A673 (cell line): ENCODE measurements around the gene GRIP1. TPM values are rescaled to one million over a fixed set of nuclear protein-coding genes. Genes with fewer than 3 reads are reported as not detected.

Experiments
- BruUV-seq: library from RNA; stranded (reverse); fragments of 400-500 nt; replicated peaks from 2 replicates; lab custom pipeline; 2021; lab: Mats Ljungman, UMichigan
- CTCF ChIA-PET: fragments of 300-600 bp; sonication (Branson Sonifier 250); formaldehyde crosslinking; loops from one replicate; lab custom pipeline; 2022; ENCODE audit warnings: antibody characterized with exemption; lab: Charles Lee
- POLR2A ChIA-PET: fragments of 300-600 bp; sonication (Branson Sonifier 250); formaldehyde crosslinking; loops from one replicate; lab custom pipeline; 2022; ENCODE audit warnings: antibody characterized with exemption; ENCODE audit not compliant: low non-redundant PET; lab: Charles Lee
- DNase-seq: peaks from one replicate; pipeline ENCODE4 v3.0.0-alpha.2; 2015; ENCODE audit warnings: low spot score
- H3K27ac ChIP-seq: fragments of 200-600 bp; sonication (generic); 2 replicates; pipeline ENCODE4 v1.5.1; 2016; ENCODE audit warnings: mixed run types, low read depth, mild to moderate bottlenecking, mixed read lengths, antibody characterized with exemption, low read length; ENCODE audit not compliant: poor library complexity, severe bottlenecking
- H3K27me3 ChIP-seq: fragments of 200-600 bp; sonication (generic); replicated peaks from 2 replicates; pipeline ENCODE4 v1.6.1; 2017; ENCODE audit warnings: mixed run types, low read depth, mild to moderate bottlenecking, mixed read lengths, antibody characterized with exemption, low read length; ENCODE audit not compliant: insufficient read depth, poor library complexity
- H3K36me3 ChIP-seq: fragments of 200-600 bp; sonication (generic); 2 replicates; pipeline ENCODE4 v1.6.1; 2016; ENCODE audit warnings: mixed run types, mild to moderate bottlenecking, mixed read lengths, antibody characterized with exemption, low read length; ENCODE audit not compliant: insufficient read depth, poor library complexity, severe bottlenecking
- H3K4me1 ChIP-seq: fragments of 200-600 bp; sonication (generic); 2 replicates; pipeline ENCODE4 v1.6.1; 2017; ENCODE audit warnings: mixed run types, mild to moderate bottlenecking, mixed read lengths, antibody characterized with exemption, low read length; ENCODE audit not compliant: insufficient read depth, poor library complexity, severe bottlenecking
- H3K4me3 ChIP-seq: fragments of 200-600 bp; sonication (generic); 2 replicates; pipeline ENCODE4 v1.5.1; 2016; ENCODE audit warnings: low read depth, mixed run types, mild to moderate bottlenecking, mixed read lengths, low read length; ENCODE audit not compliant: poor library complexity, severe bottlenecking
- H3K9me3 ChIP-seq: fragments of 200-600 bp; sonication (generic); 2 replicates; pipeline ENCODE4 v1.6.1; 2016; ENCODE audit warnings: mixed run types, low read depth, mild to moderate bottlenecking, mixed read lengths, antibody characterized with exemption, low read length; ENCODE audit not compliant: poor library complexity, severe bottlenecking
- EZH2 ChIP-seq: fragments of 200-600 bp; sonication (generic); IDR thresholded peaks from 2 replicates; pipeline ENCODE4 v1.6.1; 2017; ENCODE audit warnings: borderline replicate concordance, low read depth, mild to moderate bottlenecking, mixed read lengths, antibody characterized with exemption, low read length; ENCODE audit not compliant: poor library complexity, severe bottlenecking
- intact Hi-C: fragments of 100-400 bp; cut with micrococcal nuclease; formaldehyde crosslinking; loops from one replicate; pipeline ENCODE4 v1.10.0; 2022; ENCODE audit not compliant: unreplicated experiment
- total RNA-seq: library from RNA; stranded (reverse); gene quantifications from 2 replicates; pipeline ENCODE4 v1.2.3, GENCODE V29; 2021
- TF ChIP-seq, protein P1 (sequence below): fragments of 300-800, 200-600 bp; sonication (generic); conservative IDR thresholded peaks from 2 replicates; pipeline ENCODE4 v1.5.1; 2017; ENCODE audit warnings: low read depth, mild to moderate bottlenecking, antibody characterized with exemption, low read length, moderate library complexity, mixed read lengths

Gene GRIP1
- total RNA-seq, 1 experiment from 2014 or later = 3.6 TPM

GRCh38 chr12:66724616-66725015 is 45.7 kb upstream of the GRIP1 start:
- no peaks in the 10 kb centered on the region for H3K9me3 ChIP-seq
- DNase-seq = no peak
- no peaks in the 10 kb centered on the region for H3K4me1 ChIP-seq
- H3K36me3 ChIP-seq = no peaks in the 10 kb centered on the region
- intact Hi-C loops = no loop called here
- H3K27ac ChIP-seq = no peak overlapping the region
- H3K4me3 ChIP-seq = no peak overlapping the region
- ChIA-PET CTCF (no interaction called here), POLR2A (no interaction called here)
- TF ChIP-seq, protein P1, sequence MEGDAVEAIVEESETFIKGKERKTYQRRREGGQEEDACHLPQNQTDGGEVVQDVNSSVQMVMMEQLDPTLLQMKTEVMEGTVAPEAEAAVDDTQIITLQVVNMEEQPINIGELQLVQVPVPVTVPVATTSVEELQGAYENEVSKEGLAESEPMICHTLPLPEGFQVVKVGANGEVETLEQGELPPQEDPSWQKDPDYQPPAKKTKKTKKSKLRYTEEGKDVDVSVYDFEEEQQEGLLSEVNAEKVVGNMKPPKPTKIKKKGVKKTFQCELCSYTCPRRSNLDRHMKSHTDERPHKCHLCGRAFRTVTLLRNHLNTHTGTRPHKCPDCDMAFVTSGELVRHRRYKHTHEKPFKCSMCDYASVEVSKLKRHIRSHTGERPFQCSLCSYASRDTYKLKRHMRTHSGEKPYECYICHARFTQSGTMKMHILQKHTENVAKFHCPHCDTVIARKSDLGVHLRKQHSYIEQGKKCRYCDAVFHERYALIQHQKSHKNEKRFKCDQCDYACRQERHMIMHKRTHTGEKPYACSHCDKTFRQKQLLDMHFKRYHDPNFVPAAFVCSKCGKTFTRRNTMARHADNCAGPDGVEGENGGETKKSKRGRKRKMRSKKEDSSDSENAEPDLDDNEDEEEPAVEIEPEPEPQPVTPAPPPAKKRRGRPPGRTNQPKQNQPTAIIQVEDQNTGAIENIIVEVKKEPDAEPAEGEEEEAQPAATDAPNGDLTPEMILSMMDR = no peak
- TF ChIP-seq EZH2 = no peak
- H3K27me3 ChIP-seq = peaks cover 16% of the 10 kb centered on the region
- BruUV-seq = no TSS peak

- no peak overlapping the region for H3K4me3 ChIP-seq
- intact Hi-C loops = no loop called here
- TF ChIP-seq, protein P1 = no peak
- TF ChIP-seq EZH2 = no peak
- BruUV-seq = no TSS peak
- no peak overlapping the region for H3K27ac ChIP-seq
- ChIA-PET POLR2A (no interaction called here), CTCF (no interaction called here)
- H3K27me3 ChIP-seq = peaks cover 16% of the 10 kb centered on the region
- no peaks in the 10 kb centered on the region for H3K9me3 ChIP-seq
- DNase-seq = no peak
- no peaks in the 10 kb centered on the region for H3K36me3 ChIP-seq
- H3K4me1 ChIP-seq = no peaks in the 10 kb centered on the region
These were observed 45.1 kb upstream of the GRIP1 start for GRCh38 chr12:66724026-66724425.

GRCh38 chr12:66719862-66720261 is 41.0 kb upstream of the GRIP1 start:
- ChIA-PET POLR2A (no interaction called here), CTCF (no interaction called here)
- no peaks in the 10 kb centered on the region for H3K27me3 ChIP-seq
- BruUV-seq = no TSS peak
- H3K4me3 ChIP-seq = no peak overlapping the region
- DNase-seq = no peak
- no peak overlapping the region for H3K27ac ChIP-seq
- no peaks in the 10 kb centered on the region for H3K9me3 ChIP-seq
- H3K36me3 ChIP-seq = no peaks in the 10 kb centered on the region
- no peaks in the 10 kb centered on the region for H3K4me1 ChIP-seq
- TF ChIP-seq EZH2 = no peak
- TF ChIP-seq, protein P1 = no peak
- intact Hi-C loops = no loop called here
